ENCODE results near the gene RNASEH2A.

RNASEH2A gene

DNA sequence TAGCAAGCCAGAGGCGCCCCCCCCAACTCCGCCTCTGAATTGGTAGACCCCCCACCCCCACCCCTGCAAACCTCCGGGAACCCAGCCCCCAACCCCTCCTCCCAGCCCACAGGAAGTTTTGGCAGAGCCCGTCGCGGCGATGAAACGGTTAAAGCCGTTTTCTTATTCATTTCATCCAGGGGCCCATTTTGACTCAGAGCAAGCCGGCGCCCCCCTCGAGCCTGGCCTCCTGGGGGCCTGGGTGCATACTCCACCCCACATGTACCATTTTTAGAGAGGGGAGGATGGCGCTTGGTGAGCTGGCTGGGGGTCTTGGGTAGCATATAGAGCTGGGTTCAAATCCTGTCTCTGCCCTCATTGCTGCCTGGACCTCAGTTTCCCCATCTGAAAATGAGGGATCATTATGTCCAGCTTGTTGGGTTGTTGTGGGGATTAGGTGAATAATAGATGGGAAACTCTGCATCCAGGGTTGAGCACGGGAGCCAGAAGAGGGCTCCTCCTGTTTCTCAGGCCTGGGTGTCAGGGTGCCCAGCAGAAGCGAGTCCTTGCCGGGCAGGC lies 23.0 kb upstream of the RNASEH2A start:
- no peak for DNase-seq

GRCh38 chr19:12783849-12784393 lies 22.5 kb upstream of the RNASEH2A start:
- no peak for DNase-seq

DNA sequence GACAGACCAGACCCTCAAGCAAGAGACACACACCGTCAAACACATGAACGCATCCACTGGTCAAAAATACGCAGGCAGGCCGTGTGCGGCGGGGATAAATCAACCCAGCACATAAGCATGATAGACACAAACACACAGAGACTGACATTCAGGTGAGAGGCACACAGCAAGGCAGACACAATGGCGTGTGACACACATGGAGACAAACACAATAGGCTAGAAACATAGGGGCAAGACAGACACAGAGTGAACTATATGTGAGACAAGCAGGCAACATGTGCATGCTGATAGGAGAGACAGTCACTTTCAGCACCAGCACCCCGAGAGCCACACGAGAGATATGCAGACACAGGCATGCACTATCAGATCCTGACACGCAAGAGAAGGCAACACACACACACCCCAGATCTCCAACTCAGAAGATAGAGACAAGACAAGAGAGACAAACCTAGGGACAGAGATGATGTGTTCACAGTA lies 22.0 kb upstream of the RNASEH2A start:
- DNase-seq = no peak

GRCh38 chr19:12784871-12785430 lies 21.4 kb upstream of the RNASEH2A start:
- no peak for DNase-seq

- no peak for DNase-seq
These were observed 20.9 kb upstream of the RNASEH2A start for GRCh38 chr19:12785431-12786031.

DNA sequence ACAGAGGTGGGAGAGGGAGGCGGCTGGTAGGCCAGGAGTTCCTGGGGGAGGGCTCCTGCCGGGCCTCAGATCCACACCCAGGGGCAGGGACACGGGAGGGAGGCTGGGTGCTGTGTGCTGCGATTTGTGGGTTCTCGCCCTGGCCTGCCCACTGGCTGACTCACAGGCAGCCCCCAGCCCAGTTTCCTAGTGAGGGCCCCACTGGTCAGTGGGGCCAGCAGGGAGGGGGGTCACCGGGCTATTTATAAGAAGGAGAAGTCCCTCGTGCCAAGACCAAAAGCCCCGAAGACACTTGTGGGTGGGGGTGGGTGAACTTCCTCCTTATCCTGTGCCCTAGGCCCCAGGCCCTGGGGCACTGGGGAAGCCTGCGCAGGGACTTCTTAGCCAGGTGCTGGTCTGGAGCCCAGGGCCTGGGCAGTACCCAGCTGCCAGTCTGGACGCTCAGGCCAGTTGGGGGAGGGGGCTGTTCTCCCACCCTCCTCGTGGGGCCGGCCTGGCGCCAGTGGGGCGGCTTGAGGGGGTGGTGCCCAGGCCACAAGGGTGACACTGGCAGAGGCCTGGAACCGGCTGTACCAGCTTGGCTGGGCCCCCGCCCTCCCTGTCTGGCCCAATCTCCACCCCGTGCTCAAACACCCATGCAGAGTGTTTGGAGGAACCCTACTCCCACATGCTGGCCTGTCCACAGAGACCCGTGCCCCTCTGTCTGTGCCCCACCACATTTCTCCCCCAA lies 20.1 kb upstream of the RNASEH2A start:
- DNase-seq = no peak

GRCh38 chr19:12786952-12787351 lies 19.4 kb upstream of the RNASEH2A start:
- no peak for DNase-seq

DNA sequence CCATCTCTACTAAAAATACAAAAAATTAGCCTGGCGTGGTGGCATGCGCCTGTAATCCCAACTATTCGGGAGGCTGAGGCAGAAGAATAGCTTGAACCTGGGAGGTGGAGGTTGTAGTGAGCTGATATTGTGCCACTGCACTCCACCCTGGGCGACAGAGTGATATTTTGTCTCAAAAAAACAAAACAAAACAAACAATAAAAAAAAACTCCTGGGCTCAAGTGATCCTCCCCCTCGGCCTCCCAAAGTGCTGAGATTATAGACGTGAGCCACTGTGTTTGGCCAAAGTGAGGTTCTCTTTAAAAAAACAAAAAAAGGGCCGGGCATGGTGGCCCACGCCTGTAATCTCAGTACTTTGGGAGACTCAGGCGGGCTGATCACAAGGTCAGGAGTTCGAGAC lies 18.9 kb upstream of the RNASEH2A start:
- DNase-seq = no peak

- no peak for DNase-seq
These were observed 18.2 kb upstream of the RNASEH2A start for GRCh38 chr19:12788042-12788681.

DNA sequence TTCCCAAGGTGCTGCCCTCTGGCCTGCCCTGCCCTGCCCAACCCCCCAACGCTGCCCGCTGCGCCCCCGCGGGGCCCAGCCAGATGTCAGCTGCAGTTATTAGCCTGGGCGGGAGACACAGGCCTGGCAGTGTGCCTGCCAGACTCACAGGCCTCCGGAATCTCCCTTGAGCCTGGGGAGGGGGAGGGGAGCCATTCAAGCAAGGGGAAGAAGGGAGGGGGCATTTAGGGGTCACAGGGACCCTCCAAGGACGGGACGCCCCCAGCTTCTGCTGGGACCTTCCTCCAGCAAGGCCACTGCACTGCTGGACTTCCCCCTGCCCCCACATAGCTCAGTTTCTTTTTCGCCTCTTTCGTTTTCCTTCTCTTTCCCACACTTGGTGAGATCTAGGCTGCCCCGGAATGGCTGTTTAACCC lies 17.7 kb upstream of the RNASEH2A start:
- no peak for DNase-seq

DNA sequence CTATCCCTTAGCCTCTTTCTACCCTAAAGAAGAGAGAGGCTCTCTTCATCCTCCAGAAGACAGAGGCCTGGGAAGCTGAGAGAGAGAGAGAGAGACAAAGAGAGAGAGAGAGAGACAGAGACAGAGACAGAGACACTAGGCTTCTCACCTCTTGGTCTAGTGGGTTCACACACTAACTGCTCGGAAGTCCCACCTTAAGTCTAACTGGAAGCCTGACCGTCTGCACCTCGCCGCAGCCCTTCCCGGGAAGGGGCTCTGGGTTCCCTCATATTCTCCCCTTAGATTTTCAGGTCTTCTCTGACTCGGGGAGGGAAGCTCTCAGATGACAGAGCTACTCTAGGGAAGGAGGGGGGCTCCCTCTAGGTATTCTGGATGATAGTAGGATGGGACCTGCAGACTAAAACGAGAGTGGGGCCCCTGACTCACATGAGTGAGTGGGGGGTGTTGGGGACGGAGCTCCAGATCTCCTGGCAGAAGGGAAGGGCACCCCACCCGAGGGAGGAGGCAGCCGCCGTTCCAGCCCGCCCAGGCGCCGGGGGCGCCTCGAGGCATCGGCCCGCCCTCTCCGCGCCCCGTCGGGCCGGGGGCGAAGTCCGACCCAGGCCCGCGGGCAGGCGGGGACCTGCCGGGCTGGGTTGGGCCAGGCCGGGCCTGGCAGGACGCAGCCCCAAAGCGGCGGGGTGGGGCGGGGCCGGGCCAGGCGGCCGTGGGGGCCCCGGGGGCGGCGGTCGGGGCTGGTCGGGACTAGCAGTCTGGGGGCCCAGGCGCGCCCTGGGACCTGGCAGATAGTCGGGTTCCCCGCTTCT lies 17.1 kb upstream of the RNASEH2A start:
- DNase-seq = no peak

DNA sequence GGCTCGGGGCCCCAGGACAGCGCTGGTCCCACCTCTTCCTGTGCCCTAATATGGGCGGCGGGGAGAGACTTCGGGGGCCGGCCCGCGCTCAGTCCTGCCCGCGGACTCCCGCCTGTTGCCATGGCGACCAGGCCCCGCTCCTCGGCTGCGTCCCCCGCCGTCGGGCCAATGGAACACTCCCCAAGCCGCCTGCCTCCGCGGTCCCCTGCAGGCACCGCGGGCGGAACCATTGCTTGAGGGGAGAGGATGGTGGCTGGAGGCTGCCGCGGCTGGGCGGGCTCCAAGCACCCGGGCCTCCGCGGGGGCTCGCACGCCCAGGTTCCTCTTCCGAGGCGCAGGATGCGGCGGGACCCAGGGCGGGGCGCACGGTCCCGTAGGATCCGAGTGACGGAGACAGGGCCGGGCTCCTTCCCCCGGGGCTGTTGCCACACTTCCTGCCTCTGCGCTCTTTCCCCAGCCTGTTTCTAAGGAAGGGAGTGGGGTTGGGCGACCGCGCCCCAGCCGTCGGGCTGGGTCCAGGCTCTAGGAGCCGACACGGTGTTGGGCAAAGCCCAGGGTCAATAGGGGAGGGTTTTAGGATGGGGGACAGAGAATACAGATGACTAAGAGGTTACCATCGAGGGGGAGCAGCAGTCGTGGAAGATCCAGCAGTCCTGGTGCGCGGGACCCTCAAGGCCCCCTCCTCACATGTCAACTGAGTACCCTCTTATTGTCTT lies 16.3 kb upstream of the RNASEH2A start:
- peak; percentile 55 for DNase-seq

GRCh38 chr19:12790628-12791344 lies 15.6 kb upstream of the RNASEH2A start:
- DNase-seq = no peak

GRCh38 chr19:12791345-12792050 lies 14.9 kb upstream of the RNASEH2A start, which contains the start of gene JUNB:
Gene JUNB, plus strand, starts transcription at chr19:12791486. Its CDS starts 286 bp downstream, at chr19:12791772.
- peak; percentile 81 for DNase-seq

- DNase-seq = peak; percentile 54
These were observed 14.1 kb upstream of the RNASEH2A start for GRCh38 chr19:12792051-12792852.

DNA sequence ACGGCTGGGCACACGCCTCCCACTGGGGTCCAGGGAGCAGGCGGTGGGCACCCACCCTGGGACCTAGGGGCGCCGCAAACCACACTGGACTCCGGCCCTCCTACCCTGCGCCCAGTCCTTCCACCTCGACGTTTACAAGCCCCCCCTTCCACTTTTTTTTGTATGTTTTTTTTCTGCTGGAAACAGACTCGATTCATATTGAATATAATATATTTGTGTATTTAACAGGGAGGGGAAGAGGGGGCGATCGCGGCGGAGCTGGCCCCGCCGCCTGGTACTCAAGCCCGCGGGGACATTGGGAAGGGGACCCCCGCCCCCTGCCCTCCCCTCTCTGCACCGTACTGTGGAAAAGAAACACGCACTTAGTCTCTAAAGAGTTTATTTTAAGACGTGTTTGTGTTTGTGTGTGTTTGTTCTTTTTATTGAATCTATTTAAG lies 13.5 kb upstream of the RNASEH2A start:
- DNase-seq = no peak

GRCh38 chr19:12793290-12794195 lies 12.8 kb upstream of the RNASEH2A start:
- peak; percentile 42 for DNase-seq

All from NCI-H2029 treated with DMSO at 0.1 percent for 48 hours (cell line).